GM12875 (cell line): Measurements from ENCODE around the gene BICDL2.

Source experiments
- H3K4me3 ChIP-seq: one replicate; pipeline ENCODE4 v1.5.1; 2011; ENCODE audit warnings: low read depth, low read length, control low read depth
- CTCF ChIP-seq: IDR thresholded peaks from 2 replicates; pipeline ENCODE4 v1.5.1; 2011; ENCODE audit warnings: low read depth, mild to moderate bottlenecking, control low read depth, inconsistent platforms, low read length, moderate library complexity, borderline replicate concordance; ENCODE audit not compliant: insufficient read depth

The BICDL2 gene

GRCh38 chr16:3008690-3009037, 28.1 kb downstream of the BICDL2 start:
- H3K4me3 ChIP-seq = no peak overlapping the region
- TF ChIP-seq CTCF = no peak

GRCh38 chr16:3007957-3008689, 28.6 kb downstream of the BICDL2 start:
- H3K4me3 ChIP-seq = no peak overlapping the region
- TF ChIP-seq CTCF = no peak

GRCh38 chr16:3007059-3007956, 29.4 kb downstream of the BICDL2 start:
- H3K4me3 ChIP-seq = no peak overlapping the region
- TF ChIP-seq CTCF = no peak

GRCh38 chr16:3004781-3005284, 31.9 kb downstream of the BICDL2 start:
- H3K4me3 ChIP-seq = no peak overlapping the region
- no peak for TF ChIP-seq CTCF

GRCh38 chr16:3004319-3004718, 32.4 kb downstream of the BICDL2 start:
- TF ChIP-seq CTCF = no peak
- H3K4me3 ChIP-seq = no peak overlapping the region

GRCh38 chr16:3003582-3004270, 33.0 kb downstream of the BICDL2 start:
- no peak overlapping the region for H3K4me3 ChIP-seq
- peak; percentile 61; the same call in 1 of the 2 replicates for TF ChIP-seq CTCF
